Parathyroid adenoma (tissue), 2 donors: ENCODE measurements around the gene OR9A2.

Source experiments
- H2AFZ ChIP-seq: fragments of 300-600 bp; sonication (generic); one replicate; pipeline ENCODE4 v1.7.0; 2017; ENCODE audit warnings: antibody characterized with exemption, mild to moderate bottlenecking
- H3K27ac ChIP-seq: fragments of 300-600 bp; sonication (generic); one replicate; pipeline ENCODE4 v1.7.0; 2017
- H3K27me3 ChIP-seq: fragments of 300-600 bp; sonication (generic); one replicate; pipeline ENCODE4 v1.7.0; 2017; ENCODE audit warnings: low read length; ENCODE audit not compliant: control insufficient read depth, insufficient read depth
- H3K36me3 ChIP-seq: fragments of 300-600 bp; sonication (generic); one replicate; pipeline ENCODE4 v1.7.0; 2017; ENCODE audit warnings: low read length; ENCODE audit not compliant: control insufficient read depth, insufficient read depth
- H3K4me1 ChIP-seq: fragments of 300-600 bp; sonication (generic); one replicate; pipeline ENCODE4 v1.7.0; 2017; ENCODE audit warnings: control low read depth
- H3K4me2 ChIP-seq: fragments of 300-600 bp; sonication (generic); one replicate; pipeline ENCODE4 v1.7.0; 2017; ENCODE audit warnings: low read length
- H3K4me3 ChIP-seq: fragments of 300-600 bp; sonication (generic); one replicate; pipeline ENCODE4 v1.7.0; 2017; ENCODE audit warnings: low read depth, low read length
- H3K79me2 ChIP-seq: fragments of 300-600 bp; sonication (generic); one replicate; pipeline ENCODE4 v1.7.0; 2017; ENCODE audit warnings: control low read depth
- H3K9ac ChIP-seq: fragments of 300-600 bp; sonication (generic); one replicate; pipeline ENCODE4 v1.7.0; 2017; ENCODE audit warnings: mild to moderate bottlenecking
- H3K9me3 ChIP-seq: fragments of 300-600 bp; sonication (generic); one replicate; pipeline ENCODE4 v1.7.0; 2017; ENCODE audit warnings: low read length; ENCODE audit not compliant: control insufficient read depth
- CTCF ChIP-seq: fragments of 300-600 bp; sonication (generic); IDR thresholded peaks from one replicate; pipeline ENCODE4 v1.7.0; 2017; ENCODE audit warnings: antibody characterized with exemption, mild to moderate bottlenecking
- donor health status: primary hyperparathyroidism.

OR9A2 gene

GRCh38 chr7:143027683-143028082 is 751 bp upstream of the OR9A2 start:
- Histone ChIP-seq H3K9ac (no peak overlapping the region), H3K36me3 (no peaks in the 10 kb centered on the region), H2AFZ (no peak overlapping the region), H3K4me1 (no peaks in the 10 kb centered on the region), H3K27ac (no peak overlapping the region), H3K79me2 (no peaks in the 10 kb centered on the region), H3K27me3 (no peaks in the 10 kb centered on the region), H3K4me2 (no peak overlapping the region), H3K4me3 (no peak overlapping the region), H3K9me3 (no peaks in the 10 kb centered on the region)
- TF ChIP-seq CTCF: no peak

GRCh38 chr7:143025371-143025770 is 1.6 kb downstream of the OR9A2 start:
- H3K4me2 ChIP-seq: no peak overlapping the region
- no peak overlapping the region for H2AFZ ChIP-seq
- no peaks in the 10 kb centered on the region for H3K9me3 ChIP-seq
- no peak overlapping the region for H3K27ac ChIP-seq
- H3K9ac ChIP-seq: no peak overlapping the region
- no peak overlapping the region for H3K4me3 ChIP-seq
- H3K27me3 ChIP-seq: no peaks in the 10 kb centered on the region
- H3K4me1 ChIP-seq: no peaks in the 10 kb centered on the region
- H3K36me3 ChIP-seq: no peaks in the 10 kb centered on the region
- H3K79me2 ChIP-seq: no peaks in the 10 kb centered on the region
- TF ChIP-seq CTCF: no peak

GRCh38 chr7:143023047-143023446 is 3.9 kb downstream of the OR9A2 start:
- H3K4me2 ChIP-seq: no peak overlapping the region
- H3K9ac ChIP-seq: no peak overlapping the region
- no peaks in the 10 kb centered on the region for H3K9me3 ChIP-seq
- no peaks in the 10 kb centered on the region for H3K4me1 ChIP-seq
- H2AFZ ChIP-seq: no peak overlapping the region
- no peak for TF ChIP-seq CTCF
- H3K36me3 ChIP-seq: no peaks in the 10 kb centered on the region
- no peak overlapping the region for H3K27ac ChIP-seq
- H3K27me3 ChIP-seq: no peaks in the 10 kb centered on the region
- H3K79me2 ChIP-seq: no peaks in the 10 kb centered on the region
- no peak overlapping the region for H3K4me3 ChIP-seq

GRCh38 chr7:143018931-143019330 is 8.0 kb downstream of the OR9A2 start:
- H3K9me3 ChIP-seq: no peaks in the 10 kb centered on the region
- no peak overlapping the region for H2AFZ ChIP-seq
- H3K36me3 ChIP-seq: no peaks in the 10 kb centered on the region
- no peaks in the 10 kb centered on the region for H3K4me1 ChIP-seq
- H3K79me2 ChIP-seq: no peaks in the 10 kb centered on the region
- no peak overlapping the region for H3K9ac ChIP-seq
- no peak overlapping the region for H3K4me3 ChIP-seq
- H3K4me2 ChIP-seq: no peak overlapping the region
- no peak for TF ChIP-seq CTCF
- no peak overlapping the region for H3K27ac ChIP-seq
- no peaks in the 10 kb centered on the region for H3K27me3 ChIP-seq

GRCh38 chr7:143016996-143017395 is 9.9 kb downstream of the OR9A2 start:
- H3K4me3 ChIP-seq: no peak overlapping the region
- TF ChIP-seq CTCF: no peak
- H2AFZ ChIP-seq: no peak overlapping the region

More at GRCh38 chr7:143016996-143017395, 9.9 kb downstream of the OR9A2 start:
- Histone ChIP-seq H3K79me2 (no peaks in the 10 kb centered on the region), H3K27ac (no peak overlapping the region), H3K4me2 (no peak overlapping the region), H3K27me3 (no peaks in the 10 kb centered on the region), H3K4me1 (no peaks in the 10 kb centered on the region), H3K36me3 (no peaks in the 10 kb centered on the region), H3K9me3 (no peaks in the 10 kb centered on the region), H3K9ac (no peak overlapping the region)
